BJ (cell line): ENCODE data around the gene NOX3. TPM values are rescaled to one million over a fixed set of nuclear protein-coding genes. Genes with fewer than 3 reads are reported as not detected.

Experiments used
- CTCF ChIA-PET: fragments of 350-600 bp; formaldehyde crosslinking; extraction: SDS; loops from one replicate; lab custom pipeline; 2021; ENCODE audit warnings: antibody characterized with exemption, inconsistent platforms; lab: Yijun Ruan, JAX
- POLR2A ChIA-PET: fragments of 300-600 bp; sonication (Branson Sonifier 250); formaldehyde crosslinking; extraction: SDS; loops from one replicate; lab custom pipeline; 2021; ENCODE audit warnings: antibody characterized with exemption; lab: Charles Lee
- DNase-seq: peaks from one replicate; pipeline ENCODE4 v3.0.0-alpha.2; 2011; ENCODE audit warnings: low read depth
- H3K27me3 ChIP-seq: 2 replicates; pipeline ENCODE4 v1.6.0; 2011; ENCODE audit warnings: low read length; ENCODE audit not compliant: control insufficient read depth, insufficient read depth
- H3K36me3 ChIP-seq: 2 replicates; pipeline ENCODE4 v1.5.1; 2011; ENCODE audit warnings: low read length; ENCODE audit not compliant: control insufficient read depth, insufficient read depth
- H3K4me3 ChIP-seq: 2 replicates; pipeline ENCODE4 v1.5.1; 2011; ENCODE audit warnings: low read depth, mild to moderate bottlenecking, control low read depth, low read length
- polyA plus RNA-seq: library from polyadenylated mRNA; depleted of rRNA; stranded (reverse); fragments of >200 nt; gene quantifications from 2 replicates; pipeline ENCODE4 v1.2.3, GENCODE V29; 2011
- TF ChIP-seq, protein P1 (sequence below): IDR thresholded peaks from 2 replicates; pipeline ENCODE4 v1.5.1; 2011; ENCODE audit warnings: low read depth, mild to moderate bottlenecking, control low read depth, inconsistent platforms, low read length, moderate library complexity; ENCODE audit not compliant: insufficient read depth

Gene NOX3
- polyA plus RNA-seq, 1 experiment = not detected

- Histone ChIP-seq H3K27me3 (no peaks in the 10 kb centered on the region), H3K4me3 (no peak overlapping the region), H3K36me3 (no peaks in the 10 kb centered on the region)
- CTCF ChIA-PET = no interaction called here
- POLR2A ChIA-PET = no interaction called here
- TF ChIP-seq, protein P1, sequence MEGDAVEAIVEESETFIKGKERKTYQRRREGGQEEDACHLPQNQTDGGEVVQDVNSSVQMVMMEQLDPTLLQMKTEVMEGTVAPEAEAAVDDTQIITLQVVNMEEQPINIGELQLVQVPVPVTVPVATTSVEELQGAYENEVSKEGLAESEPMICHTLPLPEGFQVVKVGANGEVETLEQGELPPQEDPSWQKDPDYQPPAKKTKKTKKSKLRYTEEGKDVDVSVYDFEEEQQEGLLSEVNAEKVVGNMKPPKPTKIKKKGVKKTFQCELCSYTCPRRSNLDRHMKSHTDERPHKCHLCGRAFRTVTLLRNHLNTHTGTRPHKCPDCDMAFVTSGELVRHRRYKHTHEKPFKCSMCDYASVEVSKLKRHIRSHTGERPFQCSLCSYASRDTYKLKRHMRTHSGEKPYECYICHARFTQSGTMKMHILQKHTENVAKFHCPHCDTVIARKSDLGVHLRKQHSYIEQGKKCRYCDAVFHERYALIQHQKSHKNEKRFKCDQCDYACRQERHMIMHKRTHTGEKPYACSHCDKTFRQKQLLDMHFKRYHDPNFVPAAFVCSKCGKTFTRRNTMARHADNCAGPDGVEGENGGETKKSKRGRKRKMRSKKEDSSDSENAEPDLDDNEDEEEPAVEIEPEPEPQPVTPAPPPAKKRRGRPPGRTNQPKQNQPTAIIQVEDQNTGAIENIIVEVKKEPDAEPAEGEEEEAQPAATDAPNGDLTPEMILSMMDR = no peak
- DNase-seq = no peak
These were observed 10.4 kb downstream of the NOX3 start for GRCh38 chr6:155444952-155445903.

DNA sequence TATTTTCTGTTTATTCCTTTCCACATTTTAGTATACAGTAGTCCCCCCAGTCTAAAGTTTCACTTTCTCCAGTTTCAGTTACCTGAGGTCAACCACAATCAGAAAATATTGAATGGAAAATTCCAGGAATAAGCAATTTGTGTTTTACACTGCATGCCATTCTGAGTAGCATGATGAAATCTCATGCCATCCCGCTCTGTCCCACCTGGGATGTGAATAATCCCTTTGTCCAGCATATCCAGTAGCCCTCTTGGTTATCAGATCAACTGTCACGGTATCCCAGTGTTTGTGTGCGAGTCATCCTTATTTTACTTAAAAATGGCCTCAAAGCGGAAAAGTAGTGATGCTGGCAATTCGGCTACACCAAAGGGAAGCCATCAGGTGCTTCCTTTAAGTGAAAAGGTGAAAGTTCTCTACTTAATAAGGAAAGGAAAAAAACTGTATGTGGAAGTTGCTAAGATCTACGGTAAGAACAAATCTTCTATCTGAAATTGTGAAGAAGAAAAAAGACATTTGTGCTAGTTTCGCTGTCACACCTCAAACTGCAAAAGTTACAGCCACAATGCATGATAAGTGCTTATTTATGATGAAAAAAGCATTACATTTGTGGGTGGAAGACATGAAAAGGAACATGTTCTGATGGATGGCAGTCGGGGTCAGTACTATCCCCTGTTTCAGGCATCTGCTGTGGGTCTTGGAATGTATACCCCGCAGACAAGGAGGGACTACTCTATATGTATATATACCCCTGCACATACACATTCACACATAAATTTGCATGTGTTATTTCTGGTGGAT is 11.3 kb downstream of the NOX3 start:
- TF ChIP-seq, protein P1 = no peak
- no peak overlapping the region for H3K4me3 ChIP-seq
- no peaks in the 10 kb centered on the region for H3K27me3 ChIP-seq
- POLR2A ChIA-PET = no interaction called here
- DNase-seq = no peak
- H3K36me3 ChIP-seq = no peaks in the 10 kb centered on the region
- CTCF ChIA-PET = no interaction called here

DNA sequence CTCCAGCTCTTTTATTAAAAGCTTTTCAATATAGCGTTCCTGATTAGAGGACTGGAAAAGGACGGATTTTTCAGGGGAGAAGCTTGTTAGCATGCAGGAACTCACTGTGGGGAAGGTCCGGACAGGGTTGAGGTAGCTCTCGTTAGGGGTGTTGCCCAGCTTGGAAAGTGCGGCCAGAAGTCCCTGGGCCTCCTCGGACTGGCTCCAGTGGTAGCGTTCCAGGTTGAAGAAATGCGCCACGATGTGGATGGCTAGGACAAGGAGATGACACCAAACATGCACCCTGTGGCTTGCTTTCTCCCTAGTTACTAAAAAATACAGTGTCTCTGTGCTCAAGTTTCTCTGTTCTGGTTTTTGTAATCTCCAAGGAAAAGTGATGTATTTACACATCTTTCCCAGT is 12.5 kb downstream of the NOX3 start:
- Histone ChIP-seq H3K27me3 (no peaks in the 10 kb centered on the region), H3K36me3 (no peaks in the 10 kb centered on the region), H3K4me3 (no peak overlapping the region)
- TF ChIP-seq, protein P1 = no peak
- CTCF ChIA-PET = interaction anchor here (1.1 kb wide), 1 partner anchor 9 kb away, joined by 4 read pairs; no protein-coding TSS in a partner anchor
- POLR2A ChIA-PET = no interaction called here
- DNase-seq = no peak

DNA sequence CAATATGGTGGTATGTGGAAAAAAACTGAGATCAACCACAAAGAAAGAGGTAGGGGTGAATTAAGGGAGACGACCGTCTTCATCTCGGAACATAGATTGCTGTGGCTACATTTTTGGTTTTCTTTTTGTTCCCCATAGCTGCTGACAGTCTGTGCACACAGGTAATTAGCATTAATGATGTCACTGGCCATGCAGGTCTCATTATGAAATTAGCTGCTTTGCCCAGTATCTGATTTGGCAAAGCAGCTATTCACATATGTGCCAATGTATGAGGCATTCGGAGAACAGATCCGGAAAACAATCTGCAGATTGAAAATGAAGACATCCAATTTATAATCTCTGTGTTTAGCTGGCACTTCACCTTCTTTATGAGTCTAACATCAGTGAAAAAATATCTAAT is 13.1 kb downstream of the NOX3 start:
- H3K36me3 ChIP-seq = no peaks in the 10 kb centered on the region
- no peak overlapping the region for H3K4me3 ChIP-seq
- POLR2A ChIA-PET = no interaction called here
- no peak for DNase-seq
- TF ChIP-seq, protein P1 = no peak
- CTCF ChIA-PET = interaction anchor here (1.1 kb wide), 1 partner anchor 8 kb away, joined by 4 read pairs; no protein-coding TSS in a partner anchor
- H3K27me3 ChIP-seq = no peaks in the 10 kb centered on the region

GRCh38 chr6:155441112-155441465 is 14.6 kb downstream of the NOX3 start:
- CTCF ChIA-PET = interaction anchor here (1.7 kb wide), 1 partner anchor 10 kb away, joined by 4 read pairs; no protein-coding TSS in a partner anchor

More at GRCh38 chr6:155441112-155441465, 14.6 kb downstream of the NOX3 start:
- H3K36me3 ChIP-seq = no peaks in the 10 kb centered on the region
- DNase-seq = no peak
- no peaks in the 10 kb centered on the region for H3K27me3 ChIP-seq
- no peak overlapping the region for H3K4me3 ChIP-seq
- TF ChIP-seq, protein P1 = no peak
- POLR2A ChIA-PET = interaction anchor here (0.6 kb wide), 1 partner anchor 22 kb away, joined by 3 read pairs; no protein-coding TSS in a partner anchor
